ENCODE data around the gene FNDC3A.

FNDC3A gene

GRCh38 chr13:49253310-49253709, 277.6 kb downstream of the FNDC3A start:
- no peak for DNase-seq (ENCODE audit: low read depth in 2 of 2)

GRCh38 chr13:49254007-49254406, 278.3 kb downstream of the FNDC3A start:
- no peak for DNase-seq (ENCODE audit: low read depth in 2 of 2)

- no peak for DNase-seq (ENCODE audit: low read depth in 2 of 2)
These were observed 281.1 kb downstream of the FNDC3A start for GRCh38 chr13:49256841-49257240.

DNA sequence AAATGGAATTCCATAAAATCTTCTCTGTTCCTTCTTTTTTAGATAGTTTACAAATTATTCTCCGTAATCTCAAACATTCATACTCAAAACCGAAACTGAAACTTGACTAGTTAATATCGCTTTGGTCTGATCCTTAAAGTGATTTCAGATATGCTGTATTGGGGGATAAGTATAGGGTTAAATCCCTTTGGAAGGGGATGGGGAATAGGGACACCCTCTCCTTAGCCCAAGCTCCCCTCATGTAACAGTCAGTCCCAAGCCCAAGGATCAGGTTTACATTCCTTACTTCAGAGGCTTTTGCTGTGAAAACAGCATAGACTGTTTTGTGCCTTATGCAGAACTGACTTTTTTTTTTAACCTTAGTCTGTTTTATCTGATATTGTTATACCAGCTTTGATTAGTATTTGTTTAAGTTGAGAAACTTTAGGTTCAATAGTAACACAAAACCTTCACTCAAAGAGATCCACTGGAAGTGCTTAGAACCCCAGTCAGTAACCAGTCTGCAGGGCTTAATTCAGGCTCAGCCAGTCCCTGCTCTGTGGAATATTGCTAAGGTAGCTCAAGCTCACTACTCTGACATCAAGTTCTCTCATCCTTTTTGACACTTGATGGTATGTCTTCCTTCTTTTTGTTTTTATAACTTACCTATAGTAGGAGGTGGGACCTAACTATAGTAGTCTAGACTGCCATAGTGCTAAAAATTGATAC, 282.5 kb downstream of the FNDC3A start:
- DNase-seq (ENCODE audit: low read depth in 2 of 2): no peak
